ENCODE measurements around the gene SLC1A3. TPM values are rescaled to one million over a fixed set of nuclear protein-coding genes. Genes with fewer than 3 reads are reported as not detected.

SLC1A3 gene
- total and polyA plus RNA-seq, 10 of the 15 experiments (the other 5 are each of a cell fraction or from before 2014, with no cell fraction given): 0.23 to 4.4 (median 3.3) TPM

DNA sequence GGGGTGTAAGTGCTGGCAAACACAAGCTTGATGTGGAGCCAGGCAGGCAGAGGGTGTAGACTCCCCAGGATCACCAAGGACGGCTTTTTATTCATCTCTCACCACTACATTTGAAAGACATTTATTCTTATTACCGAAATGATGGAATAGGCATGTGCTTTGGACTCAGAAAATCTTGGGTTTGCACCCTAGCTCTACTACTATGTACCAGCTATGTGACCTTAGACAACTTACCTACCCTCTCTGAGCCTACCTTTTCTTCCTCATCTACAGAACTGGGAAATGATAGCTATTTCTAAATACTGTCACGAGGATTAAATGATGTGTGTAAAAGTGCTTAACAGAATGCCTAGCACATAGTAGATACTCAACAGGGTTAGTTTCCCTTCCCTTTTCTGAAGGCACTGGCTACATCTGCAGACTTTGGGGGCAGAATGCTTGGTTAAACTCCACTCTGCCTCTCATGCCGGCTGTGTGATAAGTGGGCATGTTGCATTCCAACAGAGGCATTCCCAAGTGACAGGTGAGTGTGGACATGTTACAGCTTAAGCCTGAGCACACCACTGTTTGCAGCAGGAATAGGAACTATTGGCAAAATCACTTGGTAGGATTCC lies 94.8 kb downstream of the SLC1A3 start (continued):
- TF ChIP-seq, protein P1, sequence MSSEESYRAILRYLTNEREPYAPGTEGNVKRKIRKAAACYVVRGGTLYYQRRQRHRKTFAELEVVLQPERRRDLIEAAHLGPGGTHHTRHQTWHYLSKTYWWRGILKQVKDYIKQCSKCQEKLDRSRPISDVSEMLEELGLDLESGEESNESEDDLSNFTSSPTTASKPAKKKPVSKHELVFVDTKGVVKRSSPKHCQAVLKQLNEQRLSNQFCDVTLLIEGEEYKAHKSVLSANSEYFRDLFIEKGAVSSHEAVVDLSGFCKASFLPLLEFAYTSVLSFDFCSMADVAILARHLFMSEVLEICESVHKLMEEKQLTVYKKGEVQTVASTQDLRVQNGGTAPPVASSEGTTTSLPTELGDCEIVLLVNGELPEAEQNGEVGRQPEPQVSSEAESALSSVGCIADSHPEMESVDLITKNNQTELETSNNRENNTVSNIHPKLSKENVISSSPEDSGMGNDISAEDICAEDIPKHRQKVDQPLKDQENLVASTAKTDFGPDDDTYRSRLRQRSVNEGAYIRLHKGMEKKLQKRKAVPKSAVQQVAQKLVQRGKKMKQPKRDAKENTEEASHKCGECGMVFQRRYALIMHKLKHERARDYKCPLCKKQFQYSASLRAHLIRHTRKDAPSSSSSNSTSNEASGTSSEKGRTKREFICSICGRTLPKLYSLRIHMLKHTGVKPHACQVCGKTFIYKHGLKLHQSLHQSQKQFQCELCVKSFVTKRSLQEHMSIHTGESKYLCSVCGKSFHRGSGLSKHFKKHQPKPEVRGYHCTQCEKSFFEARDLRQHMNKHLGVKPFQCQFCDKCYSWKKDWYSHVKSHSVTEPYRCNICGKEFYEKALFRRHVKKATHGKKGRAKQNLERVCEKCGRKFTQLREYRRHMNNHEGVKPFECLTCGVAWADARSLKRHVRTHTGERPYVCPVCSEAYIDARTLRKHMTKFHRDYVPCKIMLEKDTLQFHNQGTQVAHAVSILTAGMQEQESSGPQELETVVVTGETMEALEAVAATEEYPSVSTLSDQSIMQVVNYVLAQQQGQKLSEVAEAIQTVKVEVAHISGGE (CRISPR knock-in tag; IDR thresholded peaks at IDR 0.05): no peak
- TF ChIP-seq, protein P2, sequence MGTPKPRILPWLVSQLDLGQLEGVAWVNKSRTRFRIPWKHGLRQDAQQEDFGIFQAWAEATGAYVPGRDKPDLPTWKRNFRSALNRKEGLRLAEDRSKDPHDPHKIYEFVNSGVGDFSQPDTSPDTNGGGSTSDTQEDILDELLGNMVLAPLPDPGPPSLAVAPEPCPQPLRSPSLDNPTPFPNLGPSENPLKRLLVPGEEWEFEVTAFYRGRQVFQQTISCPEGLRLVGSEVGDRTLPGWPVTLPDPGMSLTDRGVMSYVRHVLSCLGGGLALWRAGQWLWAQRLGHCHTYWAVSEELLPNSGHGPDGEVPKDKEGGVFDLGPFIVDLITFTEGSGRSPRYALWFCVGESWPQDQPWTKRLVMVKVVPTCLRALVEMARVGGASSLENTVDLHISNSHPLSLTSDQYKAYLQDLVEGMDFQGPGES (IDR thresholded peaks at IDR 0.05): no peak
- TF ChIP-seq, protein P3, sequence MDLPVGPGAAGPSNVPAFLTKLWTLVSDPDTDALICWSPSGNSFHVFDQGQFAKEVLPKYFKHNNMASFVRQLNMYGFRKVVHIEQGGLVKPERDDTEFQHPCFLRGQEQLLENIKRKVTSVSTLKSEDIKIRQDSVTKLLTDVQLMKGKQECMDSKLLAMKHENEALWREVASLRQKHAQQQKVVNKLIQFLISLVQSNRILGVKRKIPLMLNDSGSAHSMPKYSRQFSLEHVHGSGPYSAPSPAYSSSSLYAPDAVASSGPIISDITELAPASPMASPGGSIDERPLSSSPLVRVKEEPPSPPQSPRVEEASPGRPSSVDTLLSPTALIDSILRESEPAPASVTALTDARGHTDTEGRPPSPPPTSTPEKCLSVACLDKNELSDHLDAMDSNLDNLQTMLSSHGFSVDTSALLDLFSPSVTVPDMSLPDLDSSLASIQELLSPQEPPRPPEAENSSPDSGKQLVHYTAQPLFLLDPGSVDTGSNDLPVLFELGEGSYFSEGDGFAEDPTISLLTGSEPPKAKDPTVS (IDR thresholded peaks at IDR 0.05; ENCODE audit: low read depth, low read length): no peak
- TF ChIP-seq, protein P4, sequence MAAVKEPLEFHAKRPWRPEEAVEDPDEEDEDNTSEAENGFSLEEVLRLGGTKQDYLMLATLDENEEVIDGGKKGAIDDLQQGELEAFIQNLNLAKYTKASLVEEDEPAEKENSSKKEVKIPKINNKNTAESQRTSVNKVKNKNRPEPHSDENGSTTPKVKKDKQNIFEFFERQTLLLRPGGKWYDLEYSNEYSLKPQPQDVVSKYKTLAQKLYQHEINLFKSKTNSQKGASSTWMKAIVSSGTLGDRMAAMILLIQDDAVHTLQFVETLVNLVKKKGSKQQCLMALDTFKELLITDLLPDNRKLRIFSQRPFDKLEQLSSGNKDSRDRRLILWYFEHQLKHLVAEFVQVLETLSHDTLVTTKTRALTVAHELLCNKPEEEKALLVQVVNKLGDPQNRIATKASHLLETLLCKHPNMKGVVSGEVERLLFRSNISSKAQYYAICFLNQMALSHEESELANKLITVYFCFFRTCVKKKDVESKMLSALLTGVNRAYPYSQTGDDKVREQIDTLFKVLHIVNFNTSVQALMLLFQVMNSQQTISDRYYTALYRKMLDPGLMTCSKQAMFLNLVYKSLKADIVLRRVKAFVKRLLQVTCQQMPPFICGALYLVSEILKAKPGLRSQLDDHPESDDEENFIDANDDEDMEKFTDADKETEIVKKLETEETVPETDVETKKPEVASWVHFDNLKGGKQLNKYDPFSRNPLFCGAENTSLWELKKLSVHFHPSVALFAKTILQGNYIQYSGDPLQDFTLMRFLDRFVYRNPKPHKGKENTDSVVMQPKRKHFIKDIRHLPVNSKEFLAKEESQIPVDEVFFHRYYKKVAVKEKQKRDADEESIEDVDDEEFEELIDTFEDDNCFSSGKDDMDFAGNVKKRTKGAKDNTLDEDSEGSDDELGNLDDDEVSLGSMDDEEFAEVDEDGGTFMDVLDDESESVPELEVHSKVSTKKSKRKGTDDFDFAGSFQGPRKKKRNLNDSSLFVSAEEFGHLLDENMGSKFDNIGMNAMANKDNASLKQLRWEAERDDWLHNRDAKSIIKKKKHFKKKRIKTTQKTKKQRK (IDR thresholded peaks at IDR 0.05; ENCODE audit: low read depth, low read length): no peak
- TF ChIP-seq, protein P5, sequence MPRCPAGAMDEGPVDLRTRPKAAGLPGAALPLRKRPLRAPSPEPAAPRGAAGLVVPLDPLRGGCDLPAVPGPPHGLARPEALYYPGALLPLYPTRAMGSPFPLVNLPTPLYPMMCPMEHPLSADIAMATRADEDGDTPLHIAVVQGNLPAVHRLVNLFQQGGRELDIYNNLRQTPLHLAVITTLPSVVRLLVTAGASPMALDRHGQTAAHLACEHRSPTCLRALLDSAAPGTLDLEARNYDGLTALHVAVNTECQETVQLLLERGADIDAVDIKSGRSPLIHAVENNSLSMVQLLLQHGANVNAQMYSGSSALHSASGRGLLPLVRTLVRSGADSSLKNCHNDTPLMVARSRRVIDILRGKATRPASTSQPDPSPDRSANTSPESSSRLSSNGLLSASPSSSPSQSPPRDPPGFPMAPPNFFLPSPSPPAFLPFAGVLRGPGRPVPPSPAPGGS (IDR thresholded peaks at IDR 0.05; ENCODE audit: borderline replicate concordance, insufficient read depth, low read depth, low read length, poor library complexity, severe bottlenecking): no peak
- TF ChIP-seq ZNF217 (IDR thresholded peaks at IDR 0.05) (peak; percentile 78), YBX1 (IDR thresholded peaks at IDR 0.05) (no peak), BMI1 (IDR thresholded peaks at IDR 0.05; ENCODE audit: borderline replicate concordance) (no peak), GABPA (IDR thresholded peaks at IDR 0.05; ENCODE audit: low read depth) (no peak), NRF1 (conservative IDR thresholded peaks at IDR 0.05; ENCODE audit: low read depth, low read length) (no peak), ASH2L (IDR thresholded peaks at IDR 0.05; ENCODE audit: borderline replicate concordance, low read depth) (no peak), TCF7 (IDR thresholded peaks at IDR 0.05; ENCODE audit: borderline replicate concordance) (no peak), SUZ12 (IDR thresholded peaks at IDR 0.05; ENCODE audit: unreplicated experiment) (no peak)
- TF ChIP-seq, protein P6, sequence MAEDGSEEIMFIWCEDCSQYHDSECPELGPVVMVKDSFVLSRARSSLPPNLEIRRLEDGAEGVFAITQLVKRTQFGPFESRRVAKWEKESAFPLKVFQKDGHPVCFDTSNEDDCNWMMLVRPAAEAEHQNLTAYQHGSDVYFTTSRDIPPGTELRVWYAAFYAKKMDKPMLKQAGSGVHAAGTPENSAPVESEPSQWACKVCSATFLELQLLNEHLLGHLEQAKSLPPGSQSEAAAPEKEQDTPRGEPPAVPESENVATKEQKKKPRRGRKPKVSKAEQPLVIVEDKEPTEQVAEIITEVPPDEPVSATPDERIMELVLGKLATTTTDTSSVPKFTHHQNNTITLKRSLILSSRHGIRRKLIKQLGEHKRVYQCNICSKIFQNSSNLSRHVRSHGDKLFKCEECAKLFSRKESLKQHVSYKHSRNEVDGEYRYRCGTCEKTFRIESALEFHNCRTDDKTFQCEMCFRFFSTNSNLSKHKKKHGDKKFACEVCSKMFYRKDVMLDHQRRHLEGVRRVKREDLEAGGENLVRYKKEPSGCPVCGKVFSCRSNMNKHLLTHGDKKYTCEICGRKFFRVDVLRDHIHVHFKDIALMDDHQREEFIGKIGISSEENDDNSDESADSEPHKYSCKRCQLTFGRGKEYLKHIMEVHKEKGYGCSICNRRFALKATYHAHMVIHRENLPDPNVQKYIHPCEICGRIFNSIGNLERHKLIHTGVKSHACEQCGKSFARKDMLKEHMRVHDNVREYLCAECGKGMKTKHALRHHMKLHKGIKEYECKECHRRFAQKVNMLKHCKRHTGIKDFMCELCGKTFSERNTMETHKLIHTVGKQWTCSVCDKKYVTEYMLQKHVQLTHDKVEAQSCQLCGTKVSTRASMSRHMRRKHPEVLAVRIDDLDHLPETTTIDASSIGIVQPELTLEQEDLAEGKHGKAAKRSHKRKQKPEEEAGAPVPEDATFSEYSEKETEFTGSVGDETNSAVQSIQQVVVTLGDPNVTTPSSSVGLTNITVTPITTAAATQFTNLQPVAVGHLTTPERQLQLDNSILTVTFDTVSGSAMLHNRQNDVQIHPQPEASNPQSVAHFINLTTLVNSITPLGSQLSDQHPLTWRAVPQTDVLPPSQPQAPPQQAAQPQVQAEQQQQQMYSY (CRISPR knock-in tag; IDR thresholded peaks at IDR 0.05): no peak
